GM18502 (cell line): ENCODE results near the gene ARMC12.
"Not testable (repeated sequence)": the region's sequence is repeated elsewhere in the genome, so short reads cannot be mapped to it uniquely, and the experiment has no call there.

Experiments used
- ATAC-seq: cut with Tn5 transposase; IDR thresholded peaks from one replicate; pipeline ENCODE4 v1.9.1; 2021; ENCODE audit warnings: mild to moderate bottlenecking; ENCODE audit not compliant: unreplicated experiment, poor library complexity

Gene ARMC12

DNA sequence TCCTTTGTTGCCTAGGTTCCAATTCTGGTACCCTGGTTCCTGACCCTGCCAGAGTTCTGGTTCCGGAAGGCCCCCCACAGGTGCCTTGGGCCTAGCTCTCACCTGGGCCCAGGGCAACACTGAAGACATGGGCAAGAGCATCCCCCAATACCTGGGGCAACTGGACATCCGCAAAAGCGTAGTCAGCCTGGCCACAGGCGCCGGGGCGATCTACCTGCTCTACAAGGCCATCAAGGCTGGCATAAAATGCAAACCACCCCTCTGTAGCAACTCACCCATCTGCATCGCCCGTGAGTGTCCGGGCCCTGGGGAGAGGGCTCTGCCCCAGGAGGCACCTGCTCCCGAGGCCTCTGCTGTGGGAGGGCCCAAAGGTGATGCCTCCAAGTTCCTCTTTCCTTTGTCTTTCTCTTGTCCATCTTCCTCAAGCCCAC lies at the start of gene ARMC12:
Gene ARMC12 (plus strand): TSS at position 51 of the 431 bp plus-strand sequence. CDS start 77 bp downstream, at position 128.
- ATAC-seq: no peak

GRCh38 chr6:35687658-35688604 lies 48.9 kb upstream of the ARMC12 start:
- ATAC-seq: peak; percentile 47

- peak; percentile 83 for ATAC-seq
Observed at GRCh38 chr6:35688605-35689322, 48.1 kb upstream of the ARMC12 start, which contains the start of gene FKBP5. Gene FKBP5, minus strand, starts transcription at chr6:35688915. Its CDS starts 46,091 bp downstream, at chr6:35642824.

DNA sequence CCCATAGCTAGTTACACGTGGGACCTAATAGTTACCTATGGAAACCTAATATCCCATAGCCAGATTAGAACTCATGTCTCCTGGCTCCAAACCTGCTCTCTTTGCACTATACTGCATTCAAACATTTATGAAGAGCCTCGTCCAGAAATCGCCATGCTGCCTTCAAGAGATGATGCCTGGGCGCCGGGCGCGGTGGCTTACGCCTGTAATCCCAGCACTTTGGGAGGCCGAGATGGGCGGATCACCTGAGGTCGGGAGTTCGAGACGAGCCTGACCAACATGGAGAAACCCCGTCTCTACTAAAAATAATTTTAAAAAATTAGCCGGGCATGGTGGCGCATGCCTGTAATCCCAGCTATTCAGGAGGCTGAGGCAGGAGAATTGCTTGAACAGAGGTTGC lies 46.8 kb upstream of the ARMC12 start:
- ATAC-seq: not testable (repeated sequence)

DNA sequence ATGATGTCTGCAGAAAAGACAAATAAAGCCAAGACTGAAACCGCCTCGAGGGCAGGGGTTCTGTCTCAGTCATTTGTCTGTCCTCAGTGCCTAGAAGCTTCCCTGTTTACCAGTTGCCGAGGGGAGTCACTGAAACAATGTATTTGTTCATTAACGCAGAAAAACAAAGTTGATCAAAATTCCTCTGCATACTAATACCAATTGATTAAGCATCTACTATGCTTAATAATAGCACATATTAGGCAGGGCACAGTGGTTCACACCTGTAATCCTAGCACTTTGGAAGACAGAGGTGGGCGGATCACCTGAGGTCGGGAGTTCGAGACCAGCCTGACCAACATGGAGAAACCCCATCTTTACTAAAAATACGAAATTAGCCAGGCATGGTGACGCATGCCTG lies 46.3 kb upstream of the ARMC12 start:
- ATAC-seq: no peak

DNA sequence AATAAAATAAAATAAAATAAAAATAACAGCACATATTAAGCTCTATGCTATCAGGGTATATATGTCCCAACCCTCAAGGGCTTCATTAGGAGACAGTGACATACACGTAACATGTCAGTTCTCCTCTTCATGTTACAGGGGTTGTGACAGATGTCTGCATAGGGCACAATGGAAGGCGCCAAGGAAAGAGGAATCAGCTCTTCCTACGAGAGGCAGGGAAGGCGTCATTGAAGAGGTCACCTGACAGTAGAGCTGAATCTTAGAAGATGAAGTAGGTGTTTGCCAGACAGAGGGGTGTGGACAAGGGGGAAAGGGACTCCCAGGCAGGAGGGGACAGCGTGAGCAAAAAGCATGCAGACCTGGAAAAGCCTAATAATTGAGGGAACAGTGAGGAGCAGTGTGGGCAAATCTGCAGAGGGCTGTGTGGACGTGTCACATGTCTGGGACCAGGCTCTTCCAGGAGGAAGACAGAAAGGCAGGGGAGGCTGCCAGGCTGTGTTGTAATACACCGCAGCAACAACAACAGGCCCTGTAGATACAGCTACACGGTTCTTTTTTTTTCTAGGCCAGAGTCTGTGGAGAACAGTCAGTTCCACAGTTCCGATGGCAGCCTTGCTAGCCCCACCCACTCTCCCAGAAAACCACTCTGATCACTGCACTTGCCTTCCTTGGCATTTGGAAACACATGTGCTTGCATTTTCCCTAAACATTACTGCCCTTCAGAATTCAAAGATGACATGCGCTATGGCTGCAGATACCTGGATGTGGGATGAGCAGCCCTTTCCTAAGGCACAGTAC lies 45.6 kb upstream of the ARMC12 start:
- ATAC-seq: no peak

DNA sequence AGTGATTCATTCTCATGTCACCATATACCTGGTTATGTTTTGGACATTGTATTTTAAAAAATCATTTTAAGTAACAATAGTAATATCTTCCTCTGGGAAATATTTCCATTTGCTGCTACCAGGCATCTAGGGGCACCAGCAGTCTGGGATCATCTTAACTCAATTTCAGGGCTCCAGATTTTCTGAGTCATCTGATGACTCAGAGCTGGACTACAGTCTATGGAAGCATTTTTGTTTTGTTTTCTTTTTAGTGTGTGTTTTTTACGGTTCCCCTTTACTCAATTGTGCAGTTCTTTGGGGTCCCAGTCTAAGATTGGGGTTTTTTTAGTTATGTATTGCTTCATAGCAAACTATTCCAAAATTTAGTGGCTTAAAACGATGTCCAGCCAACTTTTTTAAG lies 42.4 kb upstream of the ARMC12 start:
- no peak for ATAC-seq

DNA sequence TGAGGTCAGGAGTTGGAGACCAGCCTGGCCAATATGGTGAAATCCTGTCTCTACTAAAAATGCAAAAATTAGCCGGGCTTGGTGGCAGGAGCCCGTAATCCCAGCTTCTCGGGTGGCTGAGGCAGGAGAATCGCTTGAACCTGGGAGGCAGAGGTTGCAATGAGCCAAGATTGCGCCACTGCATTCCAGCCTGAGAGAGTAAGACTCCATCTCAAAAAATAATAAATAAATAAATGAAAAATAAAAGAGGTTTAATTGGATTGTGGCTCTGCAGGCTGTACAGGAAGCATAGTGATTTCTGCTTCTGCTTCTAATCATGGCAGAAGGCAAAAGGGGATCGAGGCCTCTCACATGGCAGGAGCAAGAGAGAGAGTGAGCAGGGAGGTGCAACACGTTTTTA lies 38.4 kb upstream of the ARMC12 start:
- ATAC-seq: not testable (repeated sequence)

DNA sequence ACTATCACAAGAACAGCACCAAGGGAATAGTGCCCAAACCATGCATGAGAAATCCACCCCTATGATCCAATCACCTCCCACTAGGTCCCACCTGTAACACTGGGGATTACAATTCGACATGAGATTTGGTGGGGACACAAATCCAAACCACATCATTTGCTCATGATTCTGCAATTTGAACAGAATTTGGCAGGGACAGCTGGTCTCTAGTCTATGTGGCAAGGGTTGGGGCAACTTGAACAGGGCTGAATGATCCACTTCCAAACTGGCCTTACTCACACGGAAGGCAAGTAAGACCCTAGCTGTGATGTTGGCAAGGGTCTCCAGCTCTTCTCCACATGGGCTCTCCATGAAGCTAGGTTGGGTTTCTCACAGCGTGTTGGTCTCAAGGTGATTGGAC lies 38.0 kb upstream of the ARMC12 start:
- ATAC-seq: no peak

DNA sequence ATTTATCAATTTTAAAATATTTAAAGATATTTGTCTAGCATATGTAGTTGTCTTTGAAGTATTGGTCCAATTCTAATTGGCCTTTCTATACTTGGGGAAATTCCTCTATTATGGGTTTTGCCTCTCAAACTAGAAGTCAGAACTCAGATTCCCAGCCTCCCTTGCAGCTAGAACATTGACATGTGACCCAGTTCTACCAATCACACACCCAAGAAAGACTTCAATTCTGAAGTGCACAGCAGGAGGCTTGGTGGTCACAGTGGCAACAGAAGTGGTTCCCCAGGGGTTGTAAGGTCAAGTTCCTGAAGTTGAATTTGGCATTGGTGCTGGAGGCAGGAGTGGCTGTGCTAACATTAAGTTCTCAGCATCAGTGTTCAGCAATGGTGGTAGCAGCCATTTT lies 33.3 kb upstream of the ARMC12 start:
- no peak for ATAC-seq

DNA sequence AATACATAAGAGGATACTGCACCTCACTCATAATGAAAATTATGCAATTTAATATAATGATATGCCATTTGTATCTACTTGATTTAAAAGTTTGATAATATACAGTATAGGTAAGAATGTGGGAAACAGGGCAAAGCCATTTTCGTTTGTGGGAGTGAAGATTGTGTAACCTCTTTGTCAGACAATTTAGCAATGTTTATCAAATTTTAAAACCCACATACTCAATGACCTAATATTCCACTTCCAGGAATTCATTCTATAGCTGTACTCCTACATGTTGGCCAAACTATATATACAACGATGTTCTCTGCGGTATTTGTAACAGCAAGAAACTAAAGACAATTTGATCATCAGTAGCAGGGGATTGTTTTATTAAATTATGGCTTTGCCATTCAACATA lies 30.4 kb upstream of the ARMC12 start:
- ATAC-seq: no peak

- ATAC-seq: no peak
Observed at GRCh38 chr6:35707714-35708407, 29.0 kb upstream of the ARMC12 start.

DNA sequence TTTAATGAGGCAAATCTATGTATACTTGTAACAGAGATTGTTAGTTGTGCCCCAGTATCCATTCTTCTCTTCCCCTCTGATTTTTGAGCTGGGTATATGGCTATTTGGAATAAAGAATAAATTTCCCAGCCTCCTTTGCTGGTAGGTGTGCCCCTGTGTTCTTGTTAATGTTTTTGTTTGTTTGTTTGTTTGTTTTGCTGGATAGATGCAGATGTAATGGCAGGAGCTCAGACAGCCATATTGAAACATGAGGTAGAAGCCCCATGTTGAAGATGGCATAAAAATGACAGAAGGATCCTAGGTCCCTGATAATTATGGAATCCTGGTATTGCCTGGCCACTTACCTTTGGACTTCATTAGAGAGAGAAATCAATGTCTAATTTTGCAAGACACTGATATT lies 28.2 kb upstream of the ARMC12 start:
- no peak for ATAC-seq

- ATAC-seq: no peak
Observed at GRCh38 chr6:35710241-35710847, 26.5 kb upstream of the ARMC12 start.

- no peak for ATAC-seq
Observed at GRCh38 chr6:35711731-35712130, 25.1 kb upstream of the ARMC12 start.

GRCh38 chr6:35713006-35713767 lies 23.6 kb upstream of the ARMC12 start:
- ATAC-seq: no peak

GRCh38 chr6:35716798-35717197 lies 20.0 kb upstream of the ARMC12 start:
- no peak for ATAC-seq

DNA sequence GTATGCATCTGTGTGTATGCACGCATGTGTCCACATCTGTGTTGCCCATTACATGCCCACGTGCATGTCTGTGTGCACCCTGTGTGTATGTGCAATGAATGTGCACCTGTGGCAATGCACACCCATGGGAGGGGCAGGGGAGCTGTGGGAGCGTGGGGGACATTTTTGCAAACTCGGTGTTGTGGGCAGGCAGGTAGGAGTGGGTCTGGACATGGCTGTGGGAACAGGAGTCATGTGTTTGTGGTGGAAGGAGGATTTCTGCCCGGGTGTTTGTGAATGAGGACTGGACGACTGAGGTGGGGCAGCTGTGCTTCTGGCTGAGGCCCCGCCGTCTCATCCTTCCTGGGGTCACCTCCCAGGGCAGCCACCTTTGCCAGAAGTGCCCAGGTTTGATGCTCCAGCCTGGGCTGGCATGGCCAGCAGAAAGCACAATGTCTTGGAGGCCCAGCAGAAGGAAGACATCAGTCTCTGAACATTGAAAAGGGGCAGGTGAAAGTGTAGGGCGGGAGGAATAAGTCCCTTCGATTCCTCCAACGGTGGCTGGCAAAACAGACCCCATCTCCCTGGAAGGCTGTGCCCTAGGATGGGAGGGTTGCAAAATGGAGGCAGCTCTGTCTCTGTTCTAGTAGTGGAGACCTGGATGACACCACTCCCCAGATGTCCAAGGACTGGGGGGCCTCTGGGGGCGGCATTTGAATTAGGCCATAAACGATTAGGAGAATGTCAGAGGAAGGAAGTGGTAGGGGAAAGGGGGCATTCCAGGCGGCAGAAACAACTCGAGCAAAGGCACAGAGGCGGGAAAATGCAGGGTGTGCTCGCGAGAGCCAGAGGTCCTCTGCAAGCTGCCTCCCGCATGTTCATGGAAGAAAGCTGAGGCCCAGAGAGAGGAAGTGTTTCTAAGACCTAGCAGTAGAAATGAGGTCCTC lies 19.1 kb upstream of the ARMC12 start:
- ATAC-seq: no peak
